K562 (cell line): ENCODE results near the gene AMY1A. TPM values are rescaled to one million over a fixed set of nuclear protein-coding genes. Genes with fewer than 3 reads are reported as not detected.
"Not testable (repeated sequence)": the region's sequence is repeated elsewhere in the genome, so short reads cannot be mapped to it uniquely, and the experiment has no call there.

ENCODE experiments used
- ATAC-seq: fragments of 200-7000 bp; cut with Tn5 transposase; 3 replicates; pipeline ENCODE4 v1.9.1; 2020; ENCODE audit warnings: moderate library complexity
- BruUV-seq: library from RNA; stranded (reverse); fragments of 400-500 nt; replicated peaks from 2 replicates; lab custom pipeline; 2021; lab: Mats Ljungman, UMichigan
- CTCF ChIA-PET: fragments of 300-600 bp; formaldehyde crosslinking; extraction: SDS; loops from one replicate; lab custom pipeline; 2021; ENCODE audit warnings: low intra/inter-chr PET ratio; lab: Yijun Ruan, JAX
- POLR2A ChIA-PET: fragments of 300-600, 350-650 bp; sonication (Branson Sonifier 250); formaldehyde crosslinking; extraction: SDS; loops from one replicate; lab custom pipeline; 2021; ENCODE audit warnings: antibody characterized with exemption, inconsistent platforms; lab: Yijun Ruan, JAX
- DNase-seq, 4 experiments: peaks; one replicate each; pipeline versions ENCODE4 v3.0.0 to v3.0.0-alpha.2; 2011 to 2018; ENCODE audit warnings: low spot score in 3 of 4, mixed read lengths in 3 of 4; ENCODE audit errors: extremely low read depth in 1 of 4
- FAIRE-seq: peaks from 2 replicates; lab custom pipeline; 2011; peaks lifted over from hg19 to GRCh38; lab: Jason Lieb, UNC
- H2AFZ ChIP-seq: 2 replicates; pipeline ENCODE4 v1.6.0; 2011; ENCODE audit warnings: low read depth, low read length, control low read depth, inconsistent platforms
- H3K27ac ChIP-seq: fragments of 200-600 bp; 3 replicates; pipeline ENCODE4 v1.8.0; 2011; ENCODE audit warnings: low read depth, mild to moderate bottlenecking, control low read depth, inconsistent platforms, low read length, moderate library complexity, mixed read lengths; ENCODE audit errors: extremely low read depth
- H3K27me3 ChIP-seq, 2 experiments: fragments of 300-600 bp in 1 of 2; 2 replicates in 1 of 2; 3 replicates in 1 of 2; pipeline versions ENCODE4 v1.6.0 to v1.8.0; 2011; ENCODE audit warnings: inconsistent platforms in 2 of 2, low read length in 2 of 2, mild to moderate bottlenecking in 1 of 2, mixed read lengths in 1 of 2, moderate library complexity in 1 of 2; ENCODE audit not compliant: control insufficient read depth in 2 of 2, insufficient read depth in 2 of 2
- H3K36me3 ChIP-seq: fragments of 300-600 bp; 3 replicates; pipeline ENCODE4 v1.8.0; 2011; ENCODE audit warnings: mild to moderate bottlenecking, low read length, inconsistent platforms; ENCODE audit not compliant: control insufficient read depth, insufficient read depth
- H3K4me1 ChIP-seq, 2 experiments: fragments of 200-600 bp in 1 of 2; replicated peaks in 1 of 2; 2 replicates in 1 of 2; 3 replicates in 1 of 2; pipeline versions ENCODE4 v1.5.1 to v1.8.0; 2011; ENCODE audit warnings: inconsistent platforms in 2 of 2, low read length in 2 of 2, mild to moderate bottlenecking in 1 of 2, mixed read lengths in 1 of 2, moderate library complexity in 1 of 2; ENCODE audit not compliant: control insufficient read depth in 2 of 2, insufficient read depth in 2 of 2
- H3K4me2 ChIP-seq: 2 replicates; pipeline ENCODE4 v1.6.1; 2011; ENCODE audit warnings: low read length, control low read depth, inconsistent platforms, mixed read lengths; ENCODE audit not compliant: insufficient read depth
- H3K4me3 ChIP-seq: fragments of 200-600 bp; sonication (generic), shearing (Covaris generic); 2 replicates; pipeline ENCODE4 v1.5.1; 2016; ENCODE audit warnings: control low read depth, inconsistent platforms
- H3K79me2 ChIP-seq: fragments of 200-600 bp; 3 replicates; pipeline ENCODE4 v1.8.0; 2011; ENCODE audit warnings: low read length, inconsistent platforms; ENCODE audit not compliant: control insufficient read depth, insufficient read depth
- H3K9ac ChIP-seq, 2 experiments: 2 replicates each; pipeline versions ENCODE4 v1.6.0 to v1.6.1; 2011; ENCODE audit warnings: low read depth in 2 of 2, low read length in 2 of 2, control low read depth in 1 of 2, inconsistent platforms in 1 of 2, mild to moderate bottlenecking in 1 of 2, mixed read lengths in 1 of 2; ENCODE audit not compliant: insufficient read depth in 1 of 2
- H3K9me1 ChIP-seq: one replicate; pipeline ENCODE4 v1.6.0; 2011; ENCODE audit warnings: inconsistent platforms, mild to moderate bottlenecking, low read length, moderate library complexity; ENCODE audit not compliant: control insufficient read depth, insufficient read depth
- H3K9me3 ChIP-seq: replicated peaks from 2 replicates; pipeline ENCODE4 v1.5.1; 2011; ENCODE audit warnings: low read depth, low read length, inconsistent platforms; ENCODE audit not compliant: control insufficient read depth, insufficient read depth
- H4K20me1 ChIP-seq: replicated peaks from 2 replicates; pipeline ENCODE4 v1.6.1; 2011; ENCODE audit warnings: low read length, inconsistent platforms, mixed read lengths; ENCODE audit not compliant: control insufficient read depth, insufficient read depth
- ARID4B ChIP-seq: sonication (generic); formaldehyde crosslinking; IDR thresholded peaks from 2 replicates; pipeline ENCODE4 v1.8.0; 2022; ENCODE audit warnings: mild to moderate bottlenecking, missing genetic modification reagents
- ETV5 ChIP-seq: sonication (generic); formaldehyde crosslinking; IDR thresholded peaks from 2 replicates; pipeline ENCODE4 v1.4.0; 2020; ENCODE audit warnings: low read depth, mild to moderate bottlenecking, missing genetic modification reagents
- RBM39 ChIP-seq: fragments of 200-400 bp; formaldehyde crosslinking; optimal IDR thresholded peaks from 2 replicates; pipeline ENCODE3; 2018; ENCODE audit warnings: low read depth, low read length
- SNIP1 ChIP-seq: fragments of 450-650 bp; IDR thresholded peaks from 2 replicates; pipeline ENCODE4 v1.7.1; 2017; ENCODE audit warnings: low read depth, mild to moderate bottlenecking
- ZHX1 ChIP-seq: fragments of 150-350 bp; conservative IDR thresholded peaks from 2 replicates; pipeline ENCODE4 v1.6.1; 2014; ENCODE audit warnings: low read length
- ZNF224 ChIP-seq: sonication (generic); formaldehyde crosslinking; IDR thresholded peaks from 2 replicates; pipeline ENCODE4 v1.8.0; 2022; ENCODE audit warnings: mild to moderate bottlenecking, missing genetic modification reagents
- ZNF444 ChIP-seq: fragments of 250-450 bp; sonication (Bioruptor Pico); IDR thresholded peaks from 2 replicates; pipeline ENCODE4 v1.4.0; 2020; ENCODE audit warnings: mild to moderate bottlenecking, moderate library complexity
- WGBS: fragments of 100-300 bp; shearing (Covaris generic); methylation state at CpG from one replicate; pipeline ENCODE4 v1.1.6; 2016; ENCODE audit warnings: low coverage, mixed read lengths; ENCODE audit not compliant: insufficient coverage; ENCODE audit errors: missing lambda C conversion rate; 5-methylcytosine and 5-hydroxymethylcytosine counted together
- in situ Hi-C: fragments of 300-500 bp; cut with MboI; formaldehyde crosslinking; loops from 4 replicates; pipeline ENCODE4 v1.15.0; 2018; ENCODE audit warnings: inconsistent platforms, mixed read lengths
- intact Hi-C: fragments of 100-400 bp; cut with micrococcal nuclease; formaldehyde crosslinking; loops from 2 replicates; pipeline ENCODE4 v1.14.2; 2022
- polyA plus RNA-seq, 8 experiments: library from polyadenylated mRNA; depleted of rRNA in 4 of 8; stranded (reverse) in 5 of 8; unstranded in 3 of 8; fragments of >200 nt; fragmentation: Nextera tagmentation in 2 of 8; fragmentation: Illumina TruSeq in 1 of 8; extraction: Ambion mirVana in 2 of 8; extraction: Trizol in 1 of 8; gene quantifications; 2 replicates each; pipeline versions ENCODE4 v1.2.1 to v1.2.3, GENCODE V29; 2011 to 2014; ENCODE audit warnings: inconsistent platforms in 1 of 8, missing spikeins in 1 of 8
- total RNA-seq, 7 experiments: library from RNA; depleted of rRNA in 6 of 7; stranded (reverse); fragments of >200 nt in 6 of 7; fragmentation: Illumina TruSeq in 2 of 7; extraction: Trizol in 2 of 7; gene quantifications; 2 replicates each; pipeline versions ENCODE4 v1.2.1 to v1.2.3, GENCODE V29; 2011 to 2021; ENCODE audit warnings: low replicate concordance in 1 of 7

AMY1A gene
- total and polyA plus RNA-seq, 9 of the 15 experiments (the other 6 are each of a cell fraction or from before 2014, with no cell fraction given) = 0.33 TPM; not detected in 8

GRCh38 chr1:103616362-103616761, 39.2 kb upstream of the AMY1A start (continued):
- TF ChIP-seq ZNF444 (CRISPR knock-in tag) (no peak), ARID4B (CRISPR knock-in tag) (no peak), ZNF224 (no peak), RBM39 (no peak), SNIP1 (no peak), ETV5 (CRISPR knock-in tag) (no peak), ZHX1 (no peak)

DNA sequence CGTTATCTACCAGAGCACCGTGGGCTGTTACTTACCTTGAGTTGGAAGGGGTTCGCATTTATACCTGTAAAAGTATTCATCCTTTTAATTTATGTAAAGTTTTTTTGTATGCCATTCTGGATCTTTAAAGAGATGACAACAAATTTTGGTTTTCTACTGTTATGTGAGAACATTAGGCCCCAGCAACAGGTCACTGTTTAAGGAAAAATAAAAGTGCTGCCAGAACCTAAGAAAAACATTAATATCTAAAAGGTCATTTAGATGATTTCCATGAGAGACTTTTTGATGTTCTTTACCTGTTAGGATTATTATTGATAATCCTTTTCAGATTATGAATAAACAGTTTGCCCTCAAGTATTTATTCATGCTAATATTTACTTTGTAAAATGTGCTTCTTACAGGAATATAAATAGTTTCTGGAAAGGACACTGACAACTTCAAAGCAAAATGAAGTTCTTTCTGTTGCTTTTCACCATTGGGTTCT, 38.5 kb upstream of the AMY1A start, which contains the start of gene AMY2A:
AMY2A (plus strand) TSS at position 434 of the 484 bp plus-strand sequence; CDS start at position 448, 14 bp downstream.
- H4K20me1 ChIP-seq, H3K27ac ChIP-seq, H3K4me1 ChIP-seq, H2AFZ ChIP-seq, H3K9me3 ChIP-seq, H3K36me3 ChIP-seq, intact Hi-C loops, H3K4me3 ChIP-seq, BruUV-seq, H3K4me2 ChIP-seq, DNase-seq, ATAC-seq, H3K9ac ChIP-seq, FAIRE-seq, CTCF ChIA-PET, H3K9me1 ChIP-seq, POLR2A ChIA-PET, H3K79me2 ChIP-seq, H3K27me3 ChIP-seq, in situ Hi-C loops: not testable (repeated sequence)
- 4% methylated on average over 3 of the region's 3 CpGs for WGBS

- H3K27ac ChIP-seq, H3K9me3 ChIP-seq, CTCF ChIA-PET, H3K79me2 ChIP-seq, BruUV-seq, POLR2A ChIA-PET, FAIRE-seq, H3K4me2 ChIP-seq, ATAC-seq, H3K9me1 ChIP-seq, in situ Hi-C loops, H3K4me3 ChIP-seq, intact Hi-C loops, DNase-seq, H3K36me3 ChIP-seq, H2AFZ ChIP-seq, H3K9ac ChIP-seq, H3K27me3 ChIP-seq, H3K4me1 ChIP-seq, H4K20me1 ChIP-seq: not testable (repeated sequence)
- WGBS = 0% methylated on average over 3 of the region's 4 CpGs
These were observed 28.1 kb upstream of the AMY1A start for GRCh38 chr1:103627436-103627835.
